GM12878 (cell line): Measurements from ENCODE around the gene UPK3BL2.
"Not testable (repeated sequence)": the region's sequence is repeated elsewhere in the genome, so short reads cannot be mapped to it uniquely, and the experiment has no call there.

Experiments used
- BRCA1 ChIP-seq: IDR thresholded peaks from 2 replicates; pipeline ENCODE4 v1.6.1; 2011; ENCODE audit warnings: low read depth, low read length, improper control_type of control experiment
- EP300 ChIP-seq, 2 experiments: fragments of 150-350 bp in 1 of 2; IDR thresholded peaks; 2 replicates each; pipeline ENCODE4 v1.6.1; 2011 to 2012; ENCODE audit warnings: low read depth in 2 of 2, low read length in 2 of 2, borderline replicate concordance in 1 of 2, improper control_type of control experiment in 1 of 2, inconsistent platforms in 1 of 2; ENCODE audit not compliant: control insufficient read depth in 1 of 2
- GABPA ChIP-seq: IDR thresholded peaks from 2 replicates; pipeline ENCODE4 v1.6.1; 2014; ENCODE audit warnings: antibody characterized with exemption, low read depth, mild to moderate bottlenecking, inconsistent platforms
- HDAC6 ChIP-seq: fragments of 200-600 bp; sonication (generic); IDR thresholded peaks from one replicate; pipeline ENCODE4 v1.8.0; 2017; ENCODE audit warnings: antibody characterized with exemption; ENCODE audit not compliant: unreplicated experiment
- NFYB ChIP-seq: IDR thresholded peaks from 2 replicates; pipeline ENCODE4 v1.6.1; 2011; ENCODE audit warnings: low read depth, mild to moderate bottlenecking, low read length, improper control_type of control experiment, moderate library complexity; ENCODE audit not compliant: insufficient read depth
- POLR2A ChIP-seq: IDR thresholded peaks from 2 replicates; pipeline ENCODE4 v1.6.1; 2011; ENCODE audit warnings: low read depth, mild to moderate bottlenecking, low read length
- POLR2AphosphoS2 ChIP-seq: IDR thresholded peaks from 2 replicates; pipeline ENCODE4 v1.6.1; 2011; ENCODE audit warnings: low read depth, mild to moderate bottlenecking, low read length, improper control_type of control experiment, moderate library complexity
- RAD51 ChIP-seq: fragments of 450-650 bp; IDR thresholded peaks from 2 replicates; pipeline ENCODE4 v1.6.1; 2016; ENCODE audit warnings: moderate library complexity, mild to moderate bottlenecking, inconsistent platforms
- SMAD1 ChIP-seq: fragments of 450-650 bp; IDR thresholded peaks from 2 replicates; pipeline ENCODE4 v1.6.1; 2018; ENCODE audit warnings: mild to moderate bottlenecking, low read depth; ENCODE audit not compliant: partially characterized antibody
- STAT1 ChIP-seq: fragments of 450-650 bp; conservative IDR thresholded peaks from 2 replicates; pipeline ENCODE4 v1.6.1; 2014; ENCODE audit warnings: antibody characterized with exemption, mild to moderate bottlenecking
- ZNF622 ChIP-seq: fragments of 450-650 bp; IDR thresholded peaks from 2 replicates; pipeline ENCODE4 v1.6.1; 2017; ENCODE audit warnings: mild to moderate bottlenecking, inconsistent platforms
- TF ChIP-seq, protein P1 (sequence below), 3 experiments: IDR thresholded peaks in 2 of 3; conservative IDR thresholded peaks in 1 of 3; 2 replicates each; pipeline ENCODE4 v1.5.1; 2011; ENCODE audit warnings: low read depth in 3 of 3, low read length in 3 of 3, mild to moderate bottlenecking in 3 of 3, control low read depth in 2 of 3, moderate library complexity in 2 of 3, inconsistent platforms in 1 of 3, mixed read lengths in 1 of 3; ENCODE audit not compliant: control insufficient read depth in 2 of 3, insufficient read depth in 1 of 3; ENCODE audit errors: extremely low read depth in 1 of 3

DNA sequence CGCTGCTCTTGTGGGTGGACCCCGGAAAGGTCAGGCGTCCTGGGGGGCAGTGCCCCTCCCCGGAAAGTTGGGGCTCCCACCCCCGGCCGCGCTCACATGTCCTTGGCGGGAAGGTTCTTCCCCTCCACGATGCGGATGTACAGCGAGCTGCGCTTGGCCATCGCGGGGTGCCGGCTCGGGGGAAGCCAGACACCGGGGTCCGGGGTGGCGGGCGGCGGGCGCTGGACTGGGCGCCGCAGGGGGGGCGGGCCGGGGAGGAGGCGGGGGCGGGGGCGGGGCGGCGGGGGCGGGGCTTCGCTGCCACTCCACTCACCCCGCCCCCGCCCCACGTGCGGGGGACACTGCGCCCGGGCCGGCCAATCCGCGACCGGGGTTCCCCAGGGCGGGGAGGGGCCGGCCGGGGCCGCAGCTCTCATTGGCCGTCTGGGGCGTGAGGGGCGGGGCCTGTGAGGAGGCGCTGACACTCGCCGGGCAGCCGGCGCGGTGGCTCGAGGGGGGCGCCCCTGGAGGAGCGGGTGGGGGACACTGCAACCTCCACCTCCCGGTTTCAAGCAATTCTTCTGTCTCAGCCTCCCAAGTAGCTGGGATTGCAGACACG is 25.8 kb downstream of the UPK3BL2 start, which contains the start of gene RASA4B:
- TF ChIP-seq BRCA1; RAD51; GABPA; STAT1; SMAD1; NFYB; ZNF622; EP300 (IDR thresholded peaks at IDR 0.05; ENCODE audit: borderline replicate concordance in 1 of 2, control insufficient read depth in 1 of 2, low read depth in 2 of 2, low read length in 2 of 2); POLR2A; POLR2AphosphoS2; HDAC6: not testable (repeated sequence)
- TF ChIP-seq, protein P1, sequence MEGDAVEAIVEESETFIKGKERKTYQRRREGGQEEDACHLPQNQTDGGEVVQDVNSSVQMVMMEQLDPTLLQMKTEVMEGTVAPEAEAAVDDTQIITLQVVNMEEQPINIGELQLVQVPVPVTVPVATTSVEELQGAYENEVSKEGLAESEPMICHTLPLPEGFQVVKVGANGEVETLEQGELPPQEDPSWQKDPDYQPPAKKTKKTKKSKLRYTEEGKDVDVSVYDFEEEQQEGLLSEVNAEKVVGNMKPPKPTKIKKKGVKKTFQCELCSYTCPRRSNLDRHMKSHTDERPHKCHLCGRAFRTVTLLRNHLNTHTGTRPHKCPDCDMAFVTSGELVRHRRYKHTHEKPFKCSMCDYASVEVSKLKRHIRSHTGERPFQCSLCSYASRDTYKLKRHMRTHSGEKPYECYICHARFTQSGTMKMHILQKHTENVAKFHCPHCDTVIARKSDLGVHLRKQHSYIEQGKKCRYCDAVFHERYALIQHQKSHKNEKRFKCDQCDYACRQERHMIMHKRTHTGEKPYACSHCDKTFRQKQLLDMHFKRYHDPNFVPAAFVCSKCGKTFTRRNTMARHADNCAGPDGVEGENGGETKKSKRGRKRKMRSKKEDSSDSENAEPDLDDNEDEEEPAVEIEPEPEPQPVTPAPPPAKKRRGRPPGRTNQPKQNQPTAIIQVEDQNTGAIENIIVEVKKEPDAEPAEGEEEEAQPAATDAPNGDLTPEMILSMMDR (IDR thresholded peaks at IDR 0.05 in 2 of 3, conservative IDR thresholded peaks at IDR 0.05 in 1 of 3; ENCODE audit: control insufficient read depth in 2 of 3, extremely low read depth in 1 of 3, insufficient read depth in 1 of 3, low read depth in 3 of 3, low read length in 3 of 3) = not testable (repeated sequence)
